ENCODE data around the gene PARD3B. TPM values are rescaled to one million over a fixed set of nuclear protein-coding genes. Genes with fewer than 3 reads are reported as not detected.

Gene PARD3B
- total and polyA plus RNA-seq, 2 experiments from 2014 or later, result 3.5 to 4.4 TPM

- TF ChIP-seq, protein P1, sequence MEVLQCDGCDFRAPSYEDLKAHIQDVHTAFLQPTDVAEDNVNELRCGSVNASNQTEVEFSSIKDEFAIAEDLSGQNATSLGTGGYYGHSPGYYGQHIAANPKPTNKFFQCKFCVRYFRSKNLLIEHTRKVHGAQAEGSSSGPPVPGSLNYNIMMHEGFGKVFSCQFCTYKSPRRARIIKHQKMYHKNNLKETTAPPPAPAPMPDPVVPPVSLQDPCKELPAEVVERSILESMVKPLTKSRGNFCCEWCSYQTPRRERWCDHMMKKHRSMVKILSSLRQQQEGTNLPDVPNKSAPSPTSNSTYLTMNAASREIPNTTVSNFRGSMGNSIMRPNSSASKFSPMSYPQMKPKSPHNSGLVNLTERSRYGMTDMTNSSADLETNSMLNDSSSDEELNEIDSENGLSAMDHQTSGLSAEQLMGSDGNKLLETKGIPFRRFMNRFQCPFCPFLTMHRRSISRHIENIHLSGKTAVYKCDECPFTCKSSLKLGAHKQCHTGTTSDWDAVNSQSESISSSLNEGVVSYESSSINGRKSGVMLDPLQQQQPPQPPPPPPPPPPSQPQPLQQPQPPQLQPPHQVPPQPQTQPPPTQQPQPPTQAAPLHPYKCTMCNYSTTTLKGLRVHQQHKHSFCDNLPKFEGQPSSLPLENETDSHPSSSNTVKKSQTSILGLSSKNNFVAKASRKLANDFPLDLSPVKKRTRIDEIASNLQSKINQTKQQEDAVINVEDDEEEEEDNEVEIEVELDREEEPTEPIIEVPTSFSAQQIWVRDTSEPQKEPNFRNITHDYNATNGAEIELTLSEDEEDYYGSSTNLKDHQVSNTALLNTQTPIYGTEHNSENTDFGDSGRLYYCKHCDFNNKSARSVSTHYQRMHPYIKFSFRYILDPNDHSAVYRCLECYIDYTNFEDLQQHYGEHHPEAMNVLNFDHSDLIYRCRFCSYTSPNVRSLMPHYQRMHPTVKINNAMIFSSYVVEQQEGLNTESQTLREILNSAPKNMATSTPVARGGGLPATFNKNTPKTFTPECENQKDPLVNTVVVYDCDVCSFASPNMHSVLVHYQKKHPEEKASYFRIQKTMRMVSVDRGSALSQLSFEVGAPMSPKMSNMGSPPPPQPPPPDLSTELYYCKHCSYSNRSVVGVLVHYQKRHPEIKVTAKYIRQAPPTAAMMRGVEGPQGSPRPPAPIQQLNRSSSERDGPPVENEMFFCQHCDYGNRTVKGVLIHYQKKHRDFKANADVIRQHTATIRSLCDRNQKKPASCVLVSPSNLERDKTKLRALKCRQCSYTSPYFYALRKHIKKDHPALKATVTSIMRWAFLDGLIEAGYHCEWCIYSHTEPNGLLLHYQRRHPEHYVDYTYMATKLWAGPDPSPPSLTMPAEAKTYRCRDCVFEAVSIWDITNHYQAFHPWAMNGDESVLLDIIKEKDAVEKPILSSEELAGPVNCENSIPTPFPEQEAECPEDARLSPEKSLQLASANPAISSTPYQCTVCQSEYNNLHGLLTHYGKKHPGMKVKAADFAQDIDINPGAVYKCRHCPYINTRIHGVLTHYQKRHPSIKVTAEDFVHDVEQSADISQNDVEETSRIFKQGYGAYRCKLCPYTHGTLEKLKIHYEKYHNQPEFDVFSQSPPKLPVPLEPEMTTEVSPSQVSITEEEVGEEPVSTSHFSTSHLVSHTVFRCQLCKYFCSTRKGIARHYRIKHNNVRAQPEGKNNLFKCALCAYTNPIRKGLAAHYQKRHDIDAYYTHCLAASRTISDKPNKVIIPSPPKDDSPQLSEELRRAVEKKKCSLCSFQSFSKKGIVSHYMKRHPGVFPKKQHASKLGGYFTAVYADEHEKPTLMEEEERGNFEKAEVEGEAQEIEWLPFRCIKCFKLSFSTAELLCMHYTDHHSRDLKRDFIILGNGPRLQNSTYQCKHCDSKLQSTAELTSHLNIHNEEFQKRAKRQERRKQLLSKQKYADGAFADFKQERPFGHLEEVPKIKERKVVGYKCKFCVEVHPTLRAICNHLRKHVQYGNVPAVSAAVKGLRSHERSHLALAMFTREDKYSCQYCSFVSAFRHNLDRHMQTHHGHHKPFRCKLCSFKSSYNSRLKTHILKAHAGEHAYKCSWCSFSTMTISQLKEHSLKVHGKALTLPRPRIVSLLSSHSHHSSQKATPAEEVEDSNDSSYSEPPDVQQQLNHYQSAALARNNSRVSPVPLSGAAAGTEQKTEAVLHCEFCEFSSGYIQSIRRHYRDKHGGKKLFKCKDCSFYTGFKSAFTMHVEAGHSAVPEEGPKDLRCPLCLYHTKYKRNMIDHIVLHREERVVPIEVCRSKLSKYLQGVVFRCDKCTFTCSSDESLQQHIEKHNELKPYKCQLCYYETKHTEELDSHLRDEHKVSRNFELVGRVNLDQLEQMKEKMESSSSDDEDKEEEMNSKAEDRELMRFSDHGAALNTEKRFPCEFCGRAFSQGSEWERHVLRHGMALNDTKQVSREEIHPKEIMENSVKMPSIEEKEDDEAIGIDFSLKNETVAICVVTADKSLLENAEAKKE (CRISPR knock-in tag; IDR thresholded peaks at IDR 0.05), result no peak
- no peak for TF ChIP-seq ZNF114 (CRISPR knock-in tag; IDR thresholded peaks at IDR 0.05)
- TF ChIP-seq CREB1 (CRISPR knock-in tag; IDR thresholded peaks at IDR 0.05; ENCODE audit: low read depth), result no peak
- TF ChIP-seq, protein P2, sequence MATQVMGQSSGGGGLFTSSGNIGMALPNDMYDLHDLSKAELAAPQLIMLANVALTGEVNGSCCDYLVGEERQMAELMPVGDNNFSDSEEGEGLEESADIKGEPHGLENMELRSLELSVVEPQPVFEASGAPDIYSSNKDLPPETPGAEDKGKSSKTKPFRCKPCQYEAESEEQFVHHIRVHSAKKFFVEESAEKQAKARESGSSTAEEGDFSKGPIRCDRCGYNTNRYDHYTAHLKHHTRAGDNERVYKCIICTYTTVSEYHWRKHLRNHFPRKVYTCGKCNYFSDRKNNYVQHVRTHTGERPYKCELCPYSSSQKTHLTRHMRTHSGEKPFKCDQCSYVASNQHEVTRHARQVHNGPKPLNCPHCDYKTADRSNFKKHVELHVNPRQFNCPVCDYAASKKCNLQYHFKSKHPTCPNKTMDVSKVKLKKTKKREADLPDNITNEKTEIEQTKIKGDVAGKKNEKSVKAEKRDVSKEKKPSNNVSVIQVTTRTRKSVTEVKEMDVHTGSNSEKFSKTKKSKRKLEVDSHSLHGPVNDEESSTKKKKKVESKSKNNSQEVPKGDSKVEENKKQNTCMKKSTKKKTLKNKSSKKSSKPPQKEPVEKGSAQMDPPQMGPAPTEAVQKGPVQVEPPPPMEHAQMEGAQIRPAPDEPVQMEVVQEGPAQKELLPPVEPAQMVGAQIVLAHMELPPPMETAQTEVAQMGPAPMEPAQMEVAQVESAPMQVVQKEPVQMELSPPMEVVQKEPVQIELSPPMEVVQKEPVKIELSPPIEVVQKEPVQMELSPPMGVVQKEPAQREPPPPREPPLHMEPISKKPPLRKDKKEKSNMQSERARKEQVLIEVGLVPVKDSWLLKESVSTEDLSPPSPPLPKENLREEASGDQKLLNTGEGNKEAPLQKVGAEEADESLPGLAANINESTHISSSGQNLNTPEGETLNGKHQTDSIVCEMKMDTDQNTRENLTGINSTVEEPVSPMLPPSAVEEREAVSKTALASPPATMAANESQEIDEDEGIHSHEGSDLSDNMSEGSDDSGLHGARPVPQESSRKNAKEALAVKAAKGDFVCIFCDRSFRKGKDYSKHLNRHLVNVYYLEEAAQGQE (IDR thresholded peaks at IDR 0.05; ENCODE audit: unreplicated experiment), result no peak
- TF ChIP-seq JUNB (IDR thresholded peaks at IDR 0.05; ENCODE audit: unreplicated experiment), result no peak
- TF ChIP-seq EZH2 (IDR thresholded peaks at IDR 0.05; ENCODE audit: low read depth, unreplicated experiment), result no peak
- no peak for TF ChIP-seq ZNF331 (CRISPR knock-in tag; IDR thresholded peaks at IDR 0.05; ENCODE audit: low read depth)
- no peak for TF ChIP-seq EZH2phosphoT487 (IDR thresholded peaks at IDR 0.05; ENCODE audit: unreplicated experiment)
Observed at GRCh38 chr2:204846471-204846870, 301.2 kb downstream of the PARD3B start (continued).
